Tibial artery (tissue), 4 donors: ENCODE results near the gene TLE3.

ENCODE experiments used
- DNase-seq, 2 donors: peaks; one replicate each; pipeline ENCODE4 v3.0.0-alpha.2; 2019
- H3K27ac ChIP-seq, 2 donors: fragments of 200-600 bp; sonication (generic) in 1 of 2; 1 replicate in 1 of 2; 2 replicates in 1 of 2; pipeline ENCODE4 v1.5.1; 2018 to 2019; ENCODE audit warnings: mild to moderate bottlenecking in 1 of 2
- H3K27me3 ChIP-seq, 2 donors: fragments of 200-600 bp; sonication (generic) in 1 of 2; one replicate each; pipeline versions ENCODE4 v1.5.1 to v1.6.0; 2016 to 2019
- H3K36me3 ChIP-seq, 3 donors: fragments of 200-600 bp; sonication (generic) in 2 of 3; one replicate each; pipeline ENCODE4 v1.5.1; 2016 to 2019; ENCODE audit warnings: mild to moderate bottlenecking in 2 of 3
- H3K4me1 ChIP-seq, 4 donors: fragments of 200-600 bp; sonication (generic) in 2 of 4; 1 replicate in 3 of 4; 2 replicates in 1 of 4; pipeline ENCODE4 v1.5.1; 2016 to 2019
- H3K4me3 ChIP-seq, 2 donors: fragments of 200-600 bp; sonication (generic) in 1 of 2; 1 replicate in 1 of 2; 2 replicates in 1 of 2; pipeline ENCODE4 v1.5.1; 2018 to 2019; ENCODE audit warnings: mild to moderate bottlenecking in 2 of 2
- H3K9me3 ChIP-seq, 3 donors: fragments of 200-600 bp; sonication (generic) in 1 of 3; one replicate each; pipeline ENCODE4 v1.5.1; 2016 to 2019
- CTCF ChIP-seq, 2 experiments: fragments of 200-600 bp in 1 of 2; fragments of 450-650 bp in 1 of 2; IDR thresholded peaks; one replicate each; pipeline ENCODE4 v1.5.1; 2017 to 2019; ENCODE audit warnings: antibody characterized with exemption in 2 of 2, mild to moderate bottlenecking in 1 of 2, moderate library complexity in 1 of 2
- intact Hi-C: fragments of 100-400 bp; cut with DNase I; formaldehyde crosslinking; loops from one replicate; pipeline ENCODE4 v1.15.0; 2023; ENCODE audit warnings: low total_unique reads

Gene TLE3

GRCh38 chr15:70093481-70094319, 4.0 kb downstream of the TLE3 start:
- H3K4me3 ChIP-seq: peak overlapping the region; percentile 7 to 95
- intact Hi-C loops: loop anchor here (10.0 kb wide), 2 partner anchors 299 to 519 kb away; no protein-coding TSS in a partner anchor
- peak; percentile 50 to 55 for DNase-seq

GRCh38 chr15:70093070-70093469, 4.6 kb downstream of the TLE3 start:
- peaks cover 0 to 23% (median 18%) of the 10 kb centered on the region in 3 donors for H3K36me3 ChIP-seq
- intact Hi-C loops: loop anchor here (10.0 kb wide), 2 partner anchors 298 to 518 kb away; no protein-coding TSS in a partner anchor

More at GRCh38 chr15:70093481-70094319, 4.0 kb downstream of the TLE3 start:
- no peak for TF ChIP-seq CTCF (IDR thresholded peaks at IDR 0.05)
- peaks cover 0 to 72% (median 60%) of the 10 kb centered on the region in 4 donors for H3K4me1 ChIP-seq
- peaks cover 0 to 23% (median 18%) of the 10 kb centered on the region in 3 donors for H3K36me3 ChIP-seq
- no peaks in the 10 kb centered on the region for H3K9me3 ChIP-seq
- peak overlapping the region; percentile 1 to 97 for H3K27ac ChIP-seq
- no peaks in the 10 kb centered on the region for H3K27me3 ChIP-seq

GRCh38 chr15:70092464-70093027, 5.2 kb downstream of the TLE3 start:
- H3K4me1 ChIP-seq: peaks cover 0 to 68% (median 57%) of the 10 kb centered on the region in 4 donors
- no peak overlapping the region for H3K4me3 ChIP-seq

More at GRCh38 chr15:70093070-70093469, 4.6 kb downstream of the TLE3 start:
- Histone ChIP-seq H3K27me3 (no peaks in the 10 kb centered on the region), H3K9me3 (no peaks in the 10 kb centered on the region), H3K4me1 (peaks cover 0 to 69% (median 58%) of the 10 kb centered on the region in 4 donors), H3K27ac (peak overlapping the region; percentile 1 to 97), H3K4me3 (no peak overlapping the region)
- no peak for TF ChIP-seq CTCF (IDR thresholded peaks at IDR 0.05)
- DNase-seq: no peak

GRCh38 chr15:70091726-70092463, 5.8 kb downstream of the TLE3 start:
- peaks cover 0 to 71% (median 57%) of the 10 kb centered on the region in 4 donors for H3K4me1 ChIP-seq
- no peaks in the 10 kb centered on the region for H3K9me3 ChIP-seq
- no peak for TF ChIP-seq CTCF (IDR thresholded peaks at IDR 0.05)
- intact Hi-C loops: loop anchor here (10.0 kb wide), 2 partner anchors 297 to 517 kb away; no protein-coding TSS in a partner anchor
- H3K36me3 ChIP-seq: peaks cover 0 to 23% (median 18%) of the 10 kb centered on the region in 3 donors
- no peaks in the 10 kb centered on the region for H3K27me3 ChIP-seq
- no peak for DNase-seq
- no peak overlapping the region for H3K4me3 ChIP-seq
- no peak overlapping the region for H3K27ac ChIP-seq

More at GRCh38 chr15:70092464-70093027, 5.2 kb downstream of the TLE3 start:
- no peak for DNase-seq
- H3K9me3 ChIP-seq: no peaks in the 10 kb centered on the region
- intact Hi-C loops: loop anchor here (10.0 kb wide), 2 partner anchors 298 to 518 kb away; no protein-coding TSS in a partner anchor
- H3K27me3 ChIP-seq: no peaks in the 10 kb centered on the region
- TF ChIP-seq CTCF (IDR thresholded peaks at IDR 0.05): no peak
- peaks cover 0 to 23% (median 18%) of the 10 kb centered on the region in 3 donors for H3K36me3 ChIP-seq
- peak overlapping the region in 1 of 2 donors; percentile 1 for H3K27ac ChIP-seq
